Karpas-422 (cell line): ENCODE measurements around the gene ATP2B3. TPM values are rescaled to one million over a fixed set of nuclear protein-coding genes. Genes with fewer than 3 reads are reported as not detected.

Source experiments
- DNase-seq: peaks from one replicate; pipeline ENCODE4 v3.0.0-alpha.2; 2015
- H2AFZ ChIP-seq: fragments of 200-600 bp; sonication (generic); 2 replicates; pipeline ENCODE4 v1.6.1; 2014; ENCODE audit warnings: antibody characterized with exemption, low read length, mixed read lengths
- H3K27ac ChIP-seq: fragments of 200-600 bp; sonication (generic); 2 replicates; pipeline ENCODE4 v1.5.1; 2014; ENCODE audit warnings: mild to moderate bottlenecking, low read length, moderate library complexity
- H3K27me3 ChIP-seq: fragments of 200-600 bp; sonication (generic); 2 replicates; pipeline ENCODE4 v1.6.1; 2014; ENCODE audit warnings: low read length, mixed read lengths
- H3K36me3 ChIP-seq: fragments of 200-600 bp; sonication (generic); 2 replicates; pipeline ENCODE4 v1.6.1; 2014; ENCODE audit warnings: low read length, mixed read lengths; ENCODE audit not compliant: insufficient read depth
- H3K4me1 ChIP-seq: fragments of 200-600 bp; sonication (generic); 2 replicates; pipeline ENCODE4 v1.6.1; 2014; ENCODE audit warnings: mild to moderate bottlenecking, low read length, mixed read lengths
- H3K4me2 ChIP-seq: fragments of 200-600 bp; sonication (generic); 2 replicates; pipeline ENCODE4 v1.6.1; 2014; ENCODE audit warnings: low read length, low read depth, mild to moderate bottlenecking; ENCODE audit not compliant: poor library complexity, severe bottlenecking
- H3K4me3 ChIP-seq: fragments of 200-600 bp; sonication (generic); 2 replicates; pipeline ENCODE4 v1.5.1; 2014; ENCODE audit warnings: mild to moderate bottlenecking, antibody characterized with exemption, low read length, mixed read lengths
- H3K79me2 ChIP-seq: fragments of 200-600 bp; sonication (generic); 2 replicates; pipeline ENCODE4 v1.6.1; 2014; ENCODE audit warnings: mild to moderate bottlenecking, low read length, mixed read lengths
- H3K9ac ChIP-seq: fragments of 200-600 bp; sonication (generic); 2 replicates; pipeline ENCODE4 v1.6.0; 2014; ENCODE audit warnings: low read length
- H3K9me2 ChIP-seq: fragments of 200-600 bp; sonication (generic), shearing (Covaris generic); replicated peaks from 2 replicates; pipeline ENCODE4 v1.6.0; 2014; ENCODE audit warnings: mild to moderate bottlenecking, low read length, moderate library complexity; ENCODE audit not compliant: insufficient read depth
- H3K9me3 ChIP-seq: fragments of 300-700, 200-600 bp; sonication (generic); 2 replicates; pipeline ENCODE4 v1.6.1; 2014; ENCODE audit warnings: low read length, mixed read lengths
- H4K20me1 ChIP-seq: fragments of 200-600 bp; sonication (generic); 2 replicates; pipeline ENCODE4 v1.6.1; 2014; ENCODE audit warnings: mild to moderate bottlenecking, antibody characterized with exemption, low read length, low read depth; ENCODE audit not compliant: insufficient read depth
- total RNA-seq: library from RNA; depleted of rRNA; stranded (reverse); fragments of >200 nt; shearing (Covaris generic); gene quantifications from 2 replicates; pipeline ENCODE4 v1.2.3, GENCODE V29; 2014; ENCODE audit warnings: low replicate concordance

Gene ATP2B3
- total RNA-seq, 1 experiment from 2014 or later: not detected

- no peak for DNase-seq
Measured at GRCh38 chrX:153474718-153475117, 42.7 kb upstream of the ATP2B3 start.

GRCh38 chrX:153475271-153475670, 42.2 kb upstream of the ATP2B3 start:
- Histone ChIP-seq H3K4me1 (no peaks in the 10 kb centered on the region), H3K9ac (no peak overlapping the region), H2AFZ (no peak overlapping the region), H4K20me1 (no peaks in the 10 kb centered on the region), H3K27ac (no peak overlapping the region), H3K79me2 (no peaks in the 10 kb centered on the region), H3K4me3 (no peak overlapping the region), H3K9me2 (no peaks in the 10 kb centered on the region), H3K4me2 (no peak overlapping the region), H3K36me3 (no peaks in the 10 kb centered on the region), H3K27me3 (no peaks in the 10 kb centered on the region), H3K9me3 (no peaks in the 10 kb centered on the region)
- no peak for DNase-seq

More at GRCh38 chrX:153474718-153475117, 42.7 kb upstream of the ATP2B3 start:
- Histone ChIP-seq H4K20me1 (no peaks in the 10 kb centered on the region; the same call in 1 of the 2 replicates), H3K79me2 (peaks cover 4% of the 10 kb centered on the region), H3K36me3 (no peaks in the 10 kb centered on the region), H3K4me2 (no peak overlapping the region), H3K9me2 (no peaks in the 10 kb centered on the region), H3K4me1 (no peaks in the 10 kb centered on the region), H3K9ac (no peak overlapping the region), H3K27ac (no peak overlapping the region), H2AFZ (no peak overlapping the region), H3K4me3 (no peak overlapping the region), H3K27me3 (no peaks in the 10 kb centered on the region), H3K9me3 (no peaks in the 10 kb centered on the region)

- Histone ChIP-seq H3K9ac (no peak overlapping the region), H3K4me1 (no peaks in the 10 kb centered on the region), H3K4me2 (no peak overlapping the region), H3K27ac (no peak overlapping the region), H3K36me3 (no peaks in the 10 kb centered on the region), H2AFZ (no peak overlapping the region), H3K9me2 (no peaks in the 10 kb centered on the region), H4K20me1 (no peaks in the 10 kb centered on the region), H3K9me3 (no peaks in the 10 kb centered on the region), H3K4me3 (no peak overlapping the region), H3K27me3 (no peaks in the 10 kb centered on the region), H3K79me2 (no peaks in the 10 kb centered on the region)
- DNase-seq: no peak
Measured at GRCh38 chrX:153475751-153476281, 41.6 kb upstream of the ATP2B3 start.

- H4K20me1 ChIP-seq: no peaks in the 10 kb centered on the region
- no peaks in the 10 kb centered on the region for H3K79me2 ChIP-seq
- H3K4me3 ChIP-seq: no peak overlapping the region
- DNase-seq: no peak
- no peaks in the 10 kb centered on the region for H3K36me3 ChIP-seq
- H3K4me1 ChIP-seq: no peaks in the 10 kb centered on the region
- H3K9ac ChIP-seq: no peak overlapping the region
- no peak overlapping the region for H3K27ac ChIP-seq
- no peaks in the 10 kb centered on the region for H3K9me3 ChIP-seq
- no peak overlapping the region for H2AFZ ChIP-seq
- no peak overlapping the region for H3K4me2 ChIP-seq
- H3K9me2 ChIP-seq: no peaks in the 10 kb centered on the region
- no peaks in the 10 kb centered on the region for H3K27me3 ChIP-seq
Measured at GRCh38 chrX:153476666-153477363, 40.6 kb upstream of the ATP2B3 start.

GRCh38 chrX:153477364-153477857, 40.0 kb upstream of the ATP2B3 start:
- no peak overlapping the region for H2AFZ ChIP-seq
- no peaks in the 10 kb centered on the region for H4K20me1 ChIP-seq
- no peak overlapping the region for H3K4me3 ChIP-seq
- H3K79me2 ChIP-seq: no peaks in the 10 kb centered on the region
- no peak overlapping the region for H3K4me2 ChIP-seq
- no peak overlapping the region for H3K27ac ChIP-seq
- no peaks in the 10 kb centered on the region for H3K27me3 ChIP-seq
- H3K36me3 ChIP-seq: no peaks in the 10 kb centered on the region
- H3K9me3 ChIP-seq: no peaks in the 10 kb centered on the region
- no peaks in the 10 kb centered on the region for H3K9me2 ChIP-seq
- no peaks in the 10 kb centered on the region for H3K4me1 ChIP-seq
- no peak overlapping the region for H3K9ac ChIP-seq
- no peak for DNase-seq

- H2AFZ ChIP-seq: no peak overlapping the region
- H3K27me3 ChIP-seq: no peaks in the 10 kb centered on the region
- H3K4me1 ChIP-seq: no peaks in the 10 kb centered on the region
- no peak overlapping the region for H3K4me2 ChIP-seq
- no peaks in the 10 kb centered on the region for H3K9me2 ChIP-seq
- no peaks in the 10 kb centered on the region for H3K79me2 ChIP-seq
- no peak for DNase-seq
- H3K9me3 ChIP-seq: no peaks in the 10 kb centered on the region
- no peak overlapping the region for H3K4me3 ChIP-seq
- no peak overlapping the region for H3K27ac ChIP-seq
- no peak overlapping the region for H3K9ac ChIP-seq
- H3K36me3 ChIP-seq: no peaks in the 10 kb centered on the region
- no peaks in the 10 kb centered on the region for H4K20me1 ChIP-seq
Measured at GRCh38 chrX:153477901-153478300, 39.5 kb upstream of the ATP2B3 start.

GRCh38 chrX:153478746-153479145, 38.7 kb upstream of the ATP2B3 start:
- Histone ChIP-seq H3K27ac (no peak overlapping the region), H3K4me2 (no peak overlapping the region), H3K9me3 (no peaks in the 10 kb centered on the region), H3K4me3 (no peak overlapping the region), H3K27me3 (no peaks in the 10 kb centered on the region), H3K9ac (no peak overlapping the region), H2AFZ (no peak overlapping the region), H3K9me2 (no peaks in the 10 kb centered on the region), H3K79me2 (no peaks in the 10 kb centered on the region), H4K20me1 (no peaks in the 10 kb centered on the region), H3K36me3 (no peaks in the 10 kb centered on the region), H3K4me1 (no peaks in the 10 kb centered on the region)
- no peak for DNase-seq

GRCh38 chrX:153481043-153481442, 36.4 kb upstream of the ATP2B3 start:
- Histone ChIP-seq H3K4me1 (no peaks in the 10 kb centered on the region), H3K79me2 (no peaks in the 10 kb centered on the region), H3K4me3 (no peak overlapping the region), H3K9me3 (no peaks in the 10 kb centered on the region), H3K9me2 (no peaks in the 10 kb centered on the region), H3K27me3 (no peaks in the 10 kb centered on the region), H4K20me1 (no peaks in the 10 kb centered on the region), H3K27ac (no peak overlapping the region), H3K4me2 (no peak overlapping the region), H3K9ac (no peak overlapping the region), H2AFZ (no peak overlapping the region), H3K36me3 (no peaks in the 10 kb centered on the region)
- no peak for DNase-seq
